GM21737 (cell line): ENCODE measurements around the gene PKP4.

Source experiments
- ATAC-seq: cut with Tn5 transposase; IDR thresholded peaks from one replicate; pipeline ENCODE4 v1.9.1; 2021; ENCODE audit warnings: mild to moderate bottlenecking, moderate library complexity; ENCODE audit not compliant: unreplicated experiment

Gene PKP4

GRCh38 chr2:158713523-158714138 is 256.9 kb downstream of the PKP4 start:
- ATAC-seq = no peak

- ATAC-seq = no peak
Observed at GRCh38 chr2:158714420-158714819, 257.7 kb downstream of the PKP4 start.

GRCh38 chr2:158715357-158715756 is 258.6 kb downstream of the PKP4 start:
- no peak for ATAC-seq

- ATAC-seq = no peak
Observed at GRCh38 chr2:158716121-158716791, 259.5 kb downstream of the PKP4 start.

- ATAC-seq = no peak
Observed at GRCh38 chr2:158716921-158717320, 260.2 kb downstream of the PKP4 start.

- ATAC-seq = no peak
Observed at GRCh38 chr2:158717366-158718195, 260.8 kb downstream of the PKP4 start.

GRCh38 chr2:158718196-158718585 is 261.4 kb downstream of the PKP4 start:
- ATAC-seq = no peak

GRCh38 chr2:158718851-158719250 is 262.1 kb downstream of the PKP4 start:
- no peak for ATAC-seq

GRCh38 chr2:158719403-158719802 is 262.7 kb downstream of the PKP4 start:
- ATAC-seq = no peak

GRCh38 chr2:158722266-158723105 is 265.7 kb downstream of the PKP4 start:
- no peak for ATAC-seq

GRCh38 chr2:158723181-158723838 is 266.6 kb downstream of the PKP4 start:
- ATAC-seq = no peak

- ATAC-seq = no peak
Observed at GRCh38 chr2:158723921-158724802, 267.4 kb downstream of the PKP4 start.

GRCh38 chr2:158724803-158725381 is 268.1 kb downstream of the PKP4 start:
- no peak for ATAC-seq

- no peak for ATAC-seq
Observed at GRCh38 chr2:158725441-158725891, 268.7 kb downstream of the PKP4 start.

- ATAC-seq = no peak
Observed at GRCh38 chr2:158726911-158727592, 270.3 kb downstream of the PKP4 start.

- no peak for ATAC-seq
Observed at GRCh38 chr2:158728422-158728821, 271.7 kb downstream of the PKP4 start.

GRCh38 chr2:158729451-158729850 is 272.7 kb downstream of the PKP4 start:
- no peak for ATAC-seq

- no peak for ATAC-seq
Observed at GRCh38 chr2:158729873-158730620, 273.3 kb downstream of the PKP4 start.
